IMR-90 (cell line): Measurements from ENCODE around the gene HAUS5.
"Not testable (repeated sequence)": the region's sequence is repeated elsewhere in the genome, so short reads cannot be mapped to it uniquely, and the experiment has no call there.

Experiments
- BHLHE40 ChIP-seq: fragments of 150-350 bp; IDR thresholded peaks from 2 replicates; pipeline ENCODE4 v1.6.1; 2016; ENCODE audit warnings: mild to moderate bottlenecking, low read depth, low read length
- CEBPB ChIP-seq: IDR thresholded peaks from 2 replicates; pipeline ENCODE4 v1.6.1; 2012; ENCODE audit warnings: low read depth, low read length, improper control_type of control experiment
- CHD1 ChIP-seq: IDR thresholded peaks from 2 replicates; pipeline ENCODE4 v1.6.1; 2012; ENCODE audit warnings: low read depth, low read length, improper control_type of control experiment
- CTCF ChIP-seq: conservative IDR thresholded peaks from 2 replicates; pipeline ENCODE4 v1.5.1; 2012; ENCODE audit warnings: mild to moderate bottlenecking, low read depth, low read length, improper control_type of control experiment
- ELK1 ChIP-seq: fragments of 150-350 bp; IDR thresholded peaks from 2 replicates; pipeline ENCODE4 v1.6.1; 2016; ENCODE audit warnings: low read depth, mild to moderate bottlenecking, low read length, moderate library complexity, borderline replicate concordance
- FOS ChIP-seq: fragments of 150-350 bp; IDR thresholded peaks from 2 replicates; pipeline ENCODE4 v1.6.1; 2016; ENCODE audit warnings: low read depth, low read length
- MAFK ChIP-seq: IDR thresholded peaks from 2 replicates; pipeline ENCODE4 v1.6.1; 2012; ENCODE audit warnings: low read depth, low read length, improper control_type of control experiment
- MXI1 ChIP-seq: IDR thresholded peaks from 2 replicates; pipeline ENCODE4 v1.6.1; 2012; ENCODE audit warnings: low read depth, mild to moderate bottlenecking, low read length, moderate library complexity, borderline replicate concordance
- POLR2A ChIP-seq: IDR thresholded peaks from 2 replicates; pipeline ENCODE4 v1.6.1; 2012; ENCODE audit warnings: mild to moderate bottlenecking, low read depth, low read length
- RAD21 ChIP-seq: IDR thresholded peaks from 2 replicates; pipeline ENCODE4 v1.6.1; 2012; ENCODE audit warnings: low read length, improper control_type of control experiment
- RCOR1 ChIP-seq: IDR thresholded peaks from 2 replicates; pipeline ENCODE4 v1.6.1; 2012; ENCODE audit warnings: mild to moderate bottlenecking, low read length, improper control_type of control experiment; ENCODE audit not compliant: insufficient replicate concordance
- RFX5 ChIP-seq: IDR thresholded peaks from 2 replicates; pipeline ENCODE4 v1.8.0; 2012; ENCODE audit warnings: low read depth, mild to moderate bottlenecking, low read length, moderate library complexity
- SMC3 ChIP-seq: fragments of 150-350 bp; IDR thresholded peaks from 2 replicates; pipeline ENCODE4 v1.6.1; 2016; ENCODE audit warnings: low read depth, mild to moderate bottlenecking, antibody characterized with exemption, low read length, moderate library complexity

GRCh38 chr19:35604436-35604835 is 8.1 kb upstream of the HAUS5 start:
- not testable (repeated sequence) for TF ChIP-seq CEBPB, CTCF, RFX5, FOS, POLR2A, RAD21, BHLHE40, ELK1, RCOR1, CHD1, SMC3, MAFK, MXI1
